Measurements from ENCODE around the gene KPNA2. TPM values are rescaled to one million over a fixed set of nuclear protein-coding genes. Genes with fewer than 3 reads are reported as not detected.
A peak's percentile ranks its signal among the peaks of the same experiment; 100 is the strongest.
"Not testable (repeated sequence)": the region's sequence is repeated elsewhere in the genome, so short reads cannot be mapped to it uniquely, and the experiment has no call there.

The KPNA2 gene
- total and polyA plus RNA-seq, 7 experiments from 2014 or later = 8.4 to 161 (median 18.7) TPM

DNA sequence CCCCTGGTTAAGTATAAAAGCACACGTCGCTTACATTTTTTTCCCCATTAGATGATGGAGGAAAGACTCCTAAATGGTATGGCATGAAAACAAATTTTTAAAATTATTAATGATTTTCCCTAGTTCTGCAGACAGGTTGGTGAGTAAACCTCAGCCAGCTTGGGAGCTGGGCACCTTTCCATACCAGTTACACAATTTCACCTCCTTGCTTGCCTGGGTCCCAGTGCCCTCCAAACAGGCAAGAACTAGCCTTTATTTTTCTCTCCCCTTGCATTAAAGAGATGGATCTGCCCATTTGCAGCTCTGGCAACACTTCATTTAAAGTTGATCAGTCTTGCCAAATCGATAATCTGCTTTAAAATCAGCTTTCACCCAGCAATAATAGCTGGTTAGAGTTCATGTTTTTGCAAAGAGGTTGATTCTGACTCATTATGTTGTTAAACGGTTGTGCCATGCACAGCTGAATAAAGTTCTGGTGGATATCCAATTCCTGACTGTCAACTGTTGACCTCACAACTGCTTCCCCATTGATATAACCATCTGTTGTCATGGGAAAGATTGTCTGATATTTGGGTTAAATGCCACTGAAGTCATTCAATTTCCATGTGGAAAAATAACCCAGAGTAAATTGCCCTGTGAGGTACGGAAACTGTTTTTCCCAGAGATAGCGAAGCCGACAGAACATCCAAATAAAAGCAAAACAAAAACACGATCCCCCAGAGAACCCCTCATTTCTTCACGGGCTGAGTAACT is 40.5 kb upstream of the KPNA2 start:
- Histone ChIP-seq H3K36me3 (ENCODE audit: control insufficient read depth in 2 of 3, insufficient read depth in 3 of 3, low read length in 3 of 3) (no peaks in the 10 kb centered on the region), H3K27ac (ENCODE audit: low read depth, low read length) (no peak overlapping the region), H3K9me3 (ENCODE audit: control insufficient read depth in 2 of 3, low read length in 3 of 3) (no peaks in the 10 kb centered on the region), H3K27me3 (ENCODE audit: control insufficient read depth in 2 of 2, insufficient read depth in 2 of 2, low read length in 2 of 2) (peaks cover 0 to 7% of the 10 kb centered on the region in 2 donors), H3K4me1 (ENCODE audit: control insufficient read depth in 2 of 2, insufficient read depth in 2 of 2, low read length in 2 of 2) (peaks cover 19 to 24% of the 10 kb centered on the region in 2 donors), H3K4me3 (ENCODE audit: low read length) (peak overlapping the region; percentile 69)
- POLR2A ChIA-PET = interaction anchor here (0.6 kb wide), 1 partner anchor 211 kb away, joined by 3 read pairs; no protein-coding TSS in a partner anchor
- peak overlapping the region; percentile 74 to 95 (median 86) for H3K4me3 Mint-ChIP-seq
- H3K9me3 Mint-ChIP-seq = peaks cover 0 to 5% (median 0%) of the 10 kb centered on the region in 11 donors
- intact Hi-C loops (cut with micrococcal nuclease) = loop anchor here in 1 of 2 donors (1.0 to 10.0 kb wide), 3 partner anchors 40 to 1332 kb away; partner anchors contain the start of genes ABCA5, BPTF and KPNA2
- peak overlapping the region in 7 of 9 donors; percentile 33 to 81 (median 48) for H3K27ac Mint-ChIP-seq
- H3K36me3 Mint-ChIP-seq = peaks cover 0 to 6% (median 0%) of the 10 kb centered on the region in 5 donors
- peaks cover 5 to 43% (median 21%) of the 10 kb centered on the region in 5 donors for H3K27me3 Mint-ChIP-seq
- H3K4me1 Mint-ChIP-seq = peaks cover 21 to 38% (median 32%) of the 10 kb centered on the region in 7 donors
- ATAC-seq (no peak), DNase-seq (no peak)
- CTCF ChIA-PET = interaction anchor here (1.0 kb wide), 1 partner anchor 211 kb away, joined by 3 read pairs; no protein-coding TSS in a partner anchor

DNA sequence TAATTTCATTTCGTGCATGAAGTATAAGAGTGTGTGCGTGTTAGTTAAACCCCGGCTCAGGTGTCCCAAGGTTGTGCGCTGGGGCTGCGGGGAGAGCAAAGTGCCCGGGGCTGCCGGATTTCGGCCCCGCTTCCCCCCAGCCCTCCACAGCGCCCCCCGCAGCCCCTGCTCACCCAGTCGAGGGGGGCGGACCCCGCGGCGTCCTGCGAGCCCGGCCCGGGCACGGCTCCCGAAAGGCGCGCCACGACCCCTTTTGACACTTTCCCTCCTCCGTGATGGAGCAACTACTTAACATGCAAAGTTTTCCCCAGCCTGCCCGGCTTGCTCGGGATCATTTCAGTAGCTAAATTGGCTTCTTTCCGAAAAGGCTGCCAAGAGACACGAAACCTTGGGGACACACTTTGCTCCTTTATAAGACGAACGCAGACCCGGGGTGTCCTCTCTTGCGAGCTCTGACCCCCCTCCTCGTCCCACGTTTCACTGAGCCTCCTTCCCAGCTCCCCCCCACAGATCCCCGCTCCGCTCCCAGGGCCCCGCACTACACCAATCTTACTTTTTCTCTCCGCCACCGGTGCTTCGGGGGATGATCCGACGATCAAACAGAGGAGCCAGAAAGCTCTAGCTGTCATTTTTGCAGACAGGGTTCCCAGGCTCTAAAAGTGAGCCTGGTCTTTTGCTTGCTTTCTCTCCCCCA is 39.8 kb upstream of the KPNA2 start:
- peaks cover 0 to 5% (median 0%) of the 10 kb centered on the region in 11 donors for H3K9me3 Mint-ChIP-seq
- Histone ChIP-seq H3K4me3 (ENCODE audit: low read length) (peak overlapping the region; percentile 69), H3K36me3 (ENCODE audit: control insufficient read depth in 2 of 3, insufficient read depth in 3 of 3, low read length in 3 of 3) (no peaks in the 10 kb centered on the region), H3K27me3 (ENCODE audit: control insufficient read depth in 2 of 2, insufficient read depth in 2 of 2, low read length in 2 of 2) (peaks cover 0 to 7% of the 10 kb centered on the region in 2 donors), H3K9me3 (ENCODE audit: control insufficient read depth in 2 of 3, low read length in 3 of 3) (no peaks in the 10 kb centered on the region), H3K4me1 (ENCODE audit: control insufficient read depth in 2 of 2, insufficient read depth in 2 of 2, low read length in 2 of 2) (peaks cover 19 to 24% of the 10 kb centered on the region in 2 donors), H3K27ac (ENCODE audit: low read depth, low read length) (no peak overlapping the region)
- peak overlapping the region; percentile 74 to 95 (median 86) for H3K4me3 Mint-ChIP-seq
- DNase-seq = peak in 3 of 9 donors; percentile 15 to 45 (median 34)
- intact Hi-C loops (cut with micrococcal nuclease) = loop anchor here in 1 of 2 donors (10.0 kb wide), 1 partner anchor 171 kb away; the partner anchor contains the start of gene BPTF
- peak overlapping the region in 4 of 9 donors; percentile 3 to 21 (median 12) for H3K27ac Mint-ChIP-seq
- ChIA-PET POLR2A (interaction anchor here (0.6 kb wide), 1 partner anchor 211 kb away, joined by 3 read pairs; no protein-coding TSS in a partner anchor), CTCF (interaction anchor here (0.7 to 1.0 kb wide), 2 partner anchors 62 to 210 kb away, joined by 3 read pairs; no protein-coding TSS in a partner anchor)
- H3K4me1 Mint-ChIP-seq = peaks cover 21 to 38% (median 32%) of the 10 kb centered on the region in 7 donors
- ATAC-seq = no peak
- peaks cover 0 to 6% (median 0%) of the 10 kb centered on the region in 5 donors for H3K36me3 Mint-ChIP-seq
- peaks cover 5 to 43% (median 21%) of the 10 kb centered on the region in 5 donors for H3K27me3 Mint-ChIP-seq

DNA sequence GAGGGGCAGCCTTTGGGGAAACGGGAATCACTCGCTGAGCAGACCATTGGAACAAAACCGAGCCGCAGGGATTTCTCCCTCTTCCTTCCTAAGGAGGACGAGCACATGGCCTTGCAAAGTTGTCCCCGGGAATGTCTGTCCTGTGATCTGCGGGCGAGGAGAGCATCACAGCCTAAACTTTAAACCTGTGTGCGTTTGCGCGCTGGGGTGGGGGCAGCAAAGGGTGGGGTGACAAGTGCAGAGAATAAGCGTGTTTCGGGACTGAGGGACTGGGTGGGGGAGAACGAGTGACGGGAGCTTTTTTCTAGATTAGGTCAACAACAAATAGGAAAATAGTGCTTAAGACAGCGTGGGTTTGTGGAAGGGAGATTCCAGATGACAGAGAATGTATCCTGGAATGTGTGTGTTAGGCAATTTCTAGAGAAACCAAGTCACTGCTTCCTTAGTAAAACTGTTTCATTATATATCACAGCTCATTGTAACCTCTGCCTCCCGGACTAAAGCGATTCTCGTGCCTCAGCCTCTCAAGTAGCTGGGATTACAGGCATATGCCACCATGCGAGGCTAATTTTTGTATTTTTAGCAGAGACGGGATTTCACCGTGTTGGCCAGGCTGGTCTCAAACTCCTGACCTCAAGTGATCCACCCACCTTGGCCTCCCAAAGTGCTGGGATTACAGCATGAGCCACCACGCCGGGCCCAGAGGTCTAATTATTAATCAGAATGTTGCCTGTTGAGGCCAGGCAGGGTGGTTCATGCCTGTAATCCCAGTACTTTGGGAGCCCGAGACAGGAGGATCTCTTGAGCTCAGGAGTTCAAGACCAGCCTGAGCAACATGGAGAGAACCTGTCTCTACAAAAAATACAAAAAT is 39.0 kb upstream of the KPNA2 start, which contains the start of gene C17orf58:
TSS of gene C17orf58 (minus strand) at position 169 of the 871 bp plus-strand sequence. CDS start 271 bp downstream, outside the sequence.
- peaks cover 5 to 43% (median 21%) of the 10 kb centered on the region in 5 donors for H3K27me3 Mint-ChIP-seq
- not testable (repeated sequence) for H3K9me3 Mint-ChIP-seq; H3K27ac ChIP-seq (ENCODE audit: low read depth, low read length); H3K9me3 ChIP-seq (ENCODE audit: control insufficient read depth in 2 of 3, low read length in 3 of 3); H3K36me3 Mint-ChIP-seq; ATAC-seq; H3K36me3 ChIP-seq (ENCODE audit: control insufficient read depth in 2 of 3, insufficient read depth in 3 of 3, low read length in 3 of 3); H3K27me3 ChIP-seq (ENCODE audit: control insufficient read depth in 2 of 2, insufficient read depth in 2 of 2, low read length in 2 of 2)
- peaks cover 19 to 24% of the 10 kb centered on the region in 2 donors for H3K4me1 ChIP-seq (ENCODE audit: control insufficient read depth in 2 of 2, insufficient read depth in 2 of 2, low read length in 2 of 2)
- peak within 1 kb of the TSS; percentile 74 to 95 (median 86) for H3K4me3 Mint-ChIP-seq
- peak within 1 kb of the TSS in 6 of 9 donors; percentile 3 to 43 (median 18) for H3K27ac Mint-ChIP-seq
- intact Hi-C loops (cut with micrococcal nuclease) = loop anchor here in 1 of 2 donors (10.0 kb wide), 1 partner anchor 172 kb away; the partner anchor contains the start of gene BPTF
- ChIA-PET CTCF (interaction anchor here (0.7 kb wide), 1 partner anchor 62 kb away, joined by 3 read pairs; no protein-coding TSS in a partner anchor), POLR2A (interaction anchor here (0.9 kb wide), 1 partner anchor 9 kb away, joined by 3 read pairs; no protein-coding TSS in a partner anchor)
- peak within 1 kb of the TSS; percentile 69 for H3K4me3 ChIP-seq (ENCODE audit: low read length)
- peaks cover 21 to 38% (median 32%) of the 10 kb centered on the region in 7 donors for H3K4me1 Mint-ChIP-seq
- peak in 1 of 9 donors; percentile 38 for DNase-seq

DNA sequence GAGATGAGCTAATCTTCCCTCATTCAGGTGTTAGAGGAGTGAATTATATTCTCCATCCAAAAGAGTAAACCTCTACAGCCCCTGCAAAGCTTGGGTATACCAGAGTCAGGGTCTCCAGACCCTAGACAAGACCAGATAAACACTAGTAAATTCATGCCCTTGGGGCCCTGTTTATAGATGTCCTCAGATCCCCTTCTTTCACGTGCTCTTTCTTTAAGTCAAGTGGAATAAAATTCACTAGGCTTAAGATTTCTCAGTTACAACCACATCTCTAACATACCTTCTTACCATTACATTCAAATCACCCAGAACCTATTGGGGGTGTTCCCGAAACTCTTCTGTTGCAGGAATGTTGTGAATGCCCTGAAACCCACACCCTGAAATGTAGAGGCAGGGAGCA is 37.1 kb upstream of the KPNA2 start:
- Histone ChIP-seq H3K4me3 (ENCODE audit: low read length) (no peak overlapping the region), H3K4me1 (ENCODE audit: control insufficient read depth in 2 of 2, insufficient read depth in 2 of 2, low read length in 2 of 2) (peaks cover 16 to 24% of the 10 kb centered on the region in 2 donors), H3K27ac (ENCODE audit: low read depth, low read length) (no peak overlapping the region), H3K27me3 (ENCODE audit: control insufficient read depth in 2 of 2, insufficient read depth in 2 of 2, low read length in 2 of 2) (peaks cover 0 to 7% of the 10 kb centered on the region in 2 donors), H3K9me3 (ENCODE audit: control insufficient read depth in 2 of 3, low read length in 3 of 3) (no peaks in the 10 kb centered on the region), H3K36me3 (ENCODE audit: control insufficient read depth in 2 of 3, insufficient read depth in 3 of 3, low read length in 3 of 3) (no peaks in the 10 kb centered on the region)
- H3K4me1 Mint-ChIP-seq = peaks cover 16 to 30% (median 25%) of the 10 kb centered on the region in 7 donors
- peaks cover 5 to 38% (median 21%) of the 10 kb centered on the region in 5 donors for H3K27me3 Mint-ChIP-seq
- ATAC-seq = no peak
- H3K36me3 Mint-ChIP-seq = peaks cover 0 to 5% (median 0%) of the 10 kb centered on the region in 5 donors
- CTCF ChIA-PET = interaction anchor here (0.6 kb wide), 1 partner anchor 745 kb away, joined by 7 read pairs; no protein-coding TSS in a partner anchor
- POLR2A ChIA-PET = no interaction called here
- no peak for DNase-seq
- no peak overlapping the region for H3K27ac Mint-ChIP-seq
- peaks cover 0 to 2% (median 0%) of the 10 kb centered on the region in 11 donors for H3K9me3 Mint-ChIP-seq
- intact Hi-C loops (cut with micrococcal nuclease) = loop anchor here in 1 of 2 donors (10.0 kb wide), 1 partner anchor 174 kb away; the partner anchor contains the start of gene BPTF
- peak overlapping the region in 1 of 10 donors; percentile 18 for H3K4me3 Mint-ChIP-seq

DNA sequence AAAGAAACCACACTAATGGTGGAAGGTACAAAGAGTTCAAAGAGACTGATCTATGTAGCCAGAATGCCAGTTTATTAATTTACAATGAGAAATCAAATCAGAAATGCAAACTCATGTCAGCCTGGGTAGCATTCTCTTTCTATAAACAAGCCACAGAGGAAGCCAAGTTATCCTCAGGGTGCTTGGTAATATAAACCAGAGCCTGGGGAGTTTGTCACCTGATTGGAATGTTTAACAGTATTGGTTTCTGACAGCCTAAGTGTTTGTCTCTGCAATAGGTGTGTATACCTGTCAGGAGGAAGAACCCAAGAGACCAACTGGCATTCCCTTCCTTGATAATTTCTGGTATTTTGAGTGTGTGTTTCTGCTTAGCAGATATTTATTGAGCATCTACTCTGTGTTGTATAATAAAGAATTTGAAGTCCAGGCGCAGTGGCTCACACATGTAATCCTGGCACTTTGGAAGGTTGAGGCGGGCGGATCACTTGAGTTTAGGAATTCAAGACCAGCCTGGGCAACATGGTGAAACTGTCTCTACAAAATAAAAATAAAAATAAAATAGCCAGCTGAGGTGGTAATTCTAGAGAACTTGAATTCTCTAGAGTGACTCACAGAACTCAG is 36.1 kb upstream of the KPNA2 start:
- ChIA-PET POLR2A (no interaction called here), CTCF (no interaction called here)
- intact Hi-C loops (cut with micrococcal nuclease) = loop anchor here in 1 of 2 donors (10.0 kb wide), 1 partner anchor 175 kb away; the partner anchor contains the start of gene BPTF

More for the DNA sequence above, 36.1 kb upstream of the KPNA2 start:
- H3K27me3 ChIP-seq (ENCODE audit: control insufficient read depth in 2 of 2, insufficient read depth in 2 of 2, low read length in 2 of 2) = peaks cover 0 to 7% of the 10 kb centered on the region in 2 donors
- DNase-seq (no peak), ATAC-seq (no peak)
- Mint-ChIP-seq H3K4me3 (no peak overlapping the region), H3K9me3 (peaks cover 0 to 2% (median 0%) of the 10 kb centered on the region in 11 donors), H3K27ac (no peak overlapping the region), H3K36me3 (peaks cover 0 to 5% (median 0%) of the 10 kb centered on the region in 5 donors), H3K4me1 (peaks cover 15 to 26% (median 22%) of the 10 kb centered on the region in 7 donors), H3K27me3 (peaks cover 5 to 38% (median 21%) of the 10 kb centered on the region in 5 donors)
- peaks cover 12 to 19% of the 10 kb centered on the region in 2 donors for H3K4me1 ChIP-seq (ENCODE audit: control insufficient read depth in 2 of 2, insufficient read depth in 2 of 2, low read length in 2 of 2)
- H3K4me3 ChIP-seq (ENCODE audit: low read length) = no peak overlapping the region
- H3K9me3 ChIP-seq (ENCODE audit: control insufficient read depth in 2 of 3, low read length in 3 of 3) = no peaks in the 10 kb centered on the region
- no peak overlapping the region for H3K27ac ChIP-seq (ENCODE audit: low read depth, low read length)
- no peaks in the 10 kb centered on the region for H3K36me3 ChIP-seq (ENCODE audit: control insufficient read depth in 2 of 3, insufficient read depth in 3 of 3, low read length in 3 of 3)

Measured in naive thymus-derived CD4-positive, alpha-beta T cell (primary cell).